HCT116 (cell line): ENCODE measurements around the gene PAOX. TPM values are rescaled to one million over a fixed set of nuclear protein-coding genes. Genes with fewer than 3 reads are reported as not detected.

Experiments used
- ATAC-seq: fragments of 200-7000 bp; cut with Tn5 transposase; 2 replicates; pipeline ENCODE4 v1.9.1; 2020; ENCODE audit warnings: mild to moderate bottlenecking, moderate library complexity
- BruUV-seq: library from RNA; stranded (reverse); fragments of 400-500 nt; replicated peaks from 2 replicates; lab custom pipeline; 2021; lab: Mats Ljungman, UMichigan
- CTCF ChIA-PET: fragments of 300-600 bp; sonication (Branson Sonifier 250); formaldehyde crosslinking; loops from one replicate; lab custom pipeline; 2021; ENCODE audit warnings: antibody characterized with exemption; lab: Charles Lee
- POLR2A ChIA-PET: fragments of 300-600, 350-600 bp; sonication (Branson Sonifier 250); formaldehyde crosslinking; loops from one replicate; lab custom pipeline; 2021; ENCODE audit warnings: antibody characterized with exemption; lab: Charles Lee
- RAD21 ChIA-PET, 2 experiments: fragments of 300-600 bp; sonication (Branson Sonifier 250); formaldehyde crosslinking; loops; one replicate each; lab custom pipeline; 2023; ENCODE audit warnings: low total read pairs in 2 of 2; ENCODE audit not compliant: uncharacterized antibody in 2 of 2, unreplicated experiment in 2 of 2, low non-redundant PET in 1 of 2; lab: Charles Lee
- DNase-seq: peaks from one replicate; pipeline ENCODE4 v3.0.0-alpha.2; 2010; ENCODE audit warnings: low read depth, low spot score
- H2AFZ ChIP-seq: fragments of 200-600 bp; shearing (Covaris generic), sonication (generic); 2 replicates; pipeline ENCODE4 v1.6.1; 2017; ENCODE audit warnings: low read depth, mixed run types, mixed read lengths, antibody characterized with exemption, low read length; ENCODE audit not compliant: poor library complexity, severe bottlenecking
- H3K27ac ChIP-seq: 2 replicates; pipeline ENCODE4 v1.5.1; 2012; ENCODE audit warnings: low read depth, low read length
- H3K27me3 ChIP-seq: fragments of 200-600 bp; sonication (generic); 2 replicates; pipeline ENCODE4 v1.6.1; 2016; ENCODE audit warnings: mixed run types, low read length, mixed read lengths; ENCODE audit not compliant: insufficient read depth
- H3K36me3 ChIP-seq, 2 experiments: fragments of 200-500 bp in 1 of 2; fragments of 200-600 bp in 1 of 2; sonication (Bioruptor generic) in 1 of 2; sonication (generic) in 1 of 2; 2 replicates each; pipeline versions ENCODE4 v1.5.1 to v1.6.1; 2014 to 2016; ENCODE audit warnings: low read length in 2 of 2, inconsistent platforms in 1 of 2, mixed read lengths in 1 of 2, mixed run types in 1 of 2; ENCODE audit not compliant: insufficient read depth in 2 of 2, control insufficient read depth in 1 of 2
- H3K4me1 ChIP-seq, 2 experiments: fragments of 200-600 bp in 1 of 2; sonication (generic) in 1 of 2; 2 replicates each; pipeline versions ENCODE4 v1.5.1 to v1.6.1; 2012 to 2017; ENCODE audit warnings: low read length in 2 of 2, inconsistent platforms in 1 of 2, mild to moderate bottlenecking in 1 of 2, mixed read lengths in 1 of 2, mixed run types in 1 of 2, moderate library complexity in 1 of 2; ENCODE audit not compliant: insufficient read depth in 2 of 2, control insufficient read depth in 1 of 2
- H3K4me2 ChIP-seq: fragments of 200-600 bp; sonication (generic); 2 replicates; pipeline ENCODE4 v1.6.1; 2017; ENCODE audit warnings: mixed run types, low read length, mixed read lengths
- H3K4me3 ChIP-seq, 2 experiments: fragments of 200-600 bp in 1 of 2; sonication (generic) in 1 of 2; replicated peaks in 1 of 2; 2 replicates each; pipeline ENCODE4 v1.5.1; 2011 to 2016; ENCODE audit warnings: low read length in 2 of 2, control low read depth in 1 of 2, low read depth in 1 of 2, mild to moderate bottlenecking in 1 of 2, mixed read lengths in 1 of 2, mixed run types in 1 of 2
- H3K79me2 ChIP-seq: fragments of 200-600 bp; sonication (generic); 2 replicates; pipeline ENCODE4 v1.6.1; 2017; ENCODE audit warnings: mild to moderate bottlenecking, mixed run types, low read length, moderate library complexity, mixed read lengths; ENCODE audit not compliant: insufficient read depth
- H3K9ac ChIP-seq: fragments of 200-600 bp; sonication (generic); 2 replicates; pipeline ENCODE4 v1.6.1; 2016; ENCODE audit warnings: low read length, mixed read lengths
- H3K9me2 ChIP-seq: fragments of 200-600 bp; sonication (generic), shearing (Covaris generic); 2 replicates; pipeline ENCODE4 v1.6.1; 2017; ENCODE audit warnings: mixed run types, mild to moderate bottlenecking, moderate library complexity; ENCODE audit not compliant: insufficient read depth
- H3K9me3 ChIP-seq, 2 experiments: fragments of 200-500 bp in 1 of 2; fragments of 200-600 bp in 1 of 2; sonication (Bioruptor generic) in 1 of 2; sonication (generic) in 1 of 2; 2 replicates each; pipeline ENCODE4 v1.6.1; 2014 to 2017; ENCODE audit warnings: low read length in 2 of 2, mixed read lengths in 2 of 2, inconsistent platforms in 1 of 2, low read depth in 1 of 2, mild to moderate bottlenecking in 1 of 2, mixed run types in 1 of 2, moderate library complexity in 1 of 2; ENCODE audit not compliant: control insufficient read depth in 1 of 2, insufficient read depth in 1 of 2
- H4K20me1 ChIP-seq: fragments of 200-600 bp; sonication (generic), shearing (Covaris generic); 2 replicates; pipeline ENCODE4 v1.6.1; 2017; ENCODE audit warnings: mixed run types, mild to moderate bottlenecking, moderate library complexity; ENCODE audit not compliant: insufficient read depth
- CBX3 ChIP-seq: IDR thresholded peaks from 2 replicates; pipeline ENCODE4 v1.6.1; 2012; ENCODE audit warnings: low read depth
- EGR1 ChIP-seq: IDR thresholded peaks from 2 replicates; pipeline ENCODE4 v1.6.1; 2012; ENCODE audit warnings: low read depth
- ELF1 ChIP-seq: IDR thresholded peaks from 2 replicates; pipeline ENCODE4 v1.6.1; 2012; ENCODE audit warnings: low read depth, borderline replicate concordance
- EZH2 ChIP-seq: fragments of 200-600 bp; sonication (generic); IDR thresholded peaks from 2 replicates; pipeline ENCODE4 v1.6.1; 2017; ENCODE audit warnings: antibody characterized with exemption, mixed run types
- FOSL1 ChIP-seq: IDR thresholded peaks from 2 replicates; pipeline ENCODE4 v1.6.1; 2012; ENCODE audit warnings: low read depth
- POLR2A ChIP-seq: IDR thresholded peaks from 2 replicates; pipeline ENCODE4 v1.7.0; 2011; ENCODE audit warnings: borderline replicate concordance; ENCODE audit not compliant: insufficient read depth, insufficient read length; ENCODE audit errors: extremely low read depth
- POLR2AphosphoS5 ChIP-seq: IDR thresholded peaks from 2 replicates; pipeline ENCODE4 v1.6.1; 2011; ENCODE audit warnings: mild to moderate bottlenecking, low read depth, low read length, moderate library complexity
- RAD21 ChIP-seq: IDR thresholded peaks from 2 replicates; pipeline ENCODE4 v1.6.1; 2012; ENCODE audit warnings: low read depth, mild to moderate bottlenecking
- SIN3A ChIP-seq: IDR thresholded peaks from 2 replicates; pipeline ENCODE4 v1.6.1; 2012; ENCODE audit warnings: low read depth
- YY1 ChIP-seq: IDR thresholded peaks from 2 replicates; pipeline ENCODE4 v1.6.1; 2011; ENCODE audit warnings: low read length, low read depth, moderate library complexity, mild to moderate bottlenecking; ENCODE audit not compliant: insufficient replicate concordance; ENCODE audit errors: extremely low read depth
- ZFX ChIP-seq: fragments of 450-650 bp; IDR thresholded peaks from 2 replicates; pipeline ENCODE4 v1.6.1; 2017
- ZNF274 ChIP-seq: fragments of 200-500 bp; sonication (Bioruptor generic); IDR thresholded peaks from 2 replicates; pipeline ENCODE4 v1.6.1; 2014; ENCODE audit warnings: mild to moderate bottlenecking, low read depth, low read length, inconsistent platforms
- intact Hi-C: fragments of 100-400 bp; cut with micrococcal nuclease; formaldehyde crosslinking; loops from 2 replicates; pipeline ENCODE4 v1.10.0; 2022
- total RNA-seq: library from RNA; stranded (reverse); gene quantifications from one replicate; pipeline ENCODE4 v1.2.1, GENCODE V29; 2021; ENCODE audit not compliant: unreplicated experiment
- TF ChIP-seq, protein P1 (sequence below): IDR thresholded peaks from 2 replicates; pipeline ENCODE4 v1.6.1; 2011; ENCODE audit warnings: mild to moderate bottlenecking, low read length, moderate library complexity; ENCODE audit not compliant: insufficient replicate concordance; ENCODE audit errors: extremely low read depth

PAOX gene
- total RNA-seq, 1 experiment from 2014 or later: 3.5 TPM

DNA sequence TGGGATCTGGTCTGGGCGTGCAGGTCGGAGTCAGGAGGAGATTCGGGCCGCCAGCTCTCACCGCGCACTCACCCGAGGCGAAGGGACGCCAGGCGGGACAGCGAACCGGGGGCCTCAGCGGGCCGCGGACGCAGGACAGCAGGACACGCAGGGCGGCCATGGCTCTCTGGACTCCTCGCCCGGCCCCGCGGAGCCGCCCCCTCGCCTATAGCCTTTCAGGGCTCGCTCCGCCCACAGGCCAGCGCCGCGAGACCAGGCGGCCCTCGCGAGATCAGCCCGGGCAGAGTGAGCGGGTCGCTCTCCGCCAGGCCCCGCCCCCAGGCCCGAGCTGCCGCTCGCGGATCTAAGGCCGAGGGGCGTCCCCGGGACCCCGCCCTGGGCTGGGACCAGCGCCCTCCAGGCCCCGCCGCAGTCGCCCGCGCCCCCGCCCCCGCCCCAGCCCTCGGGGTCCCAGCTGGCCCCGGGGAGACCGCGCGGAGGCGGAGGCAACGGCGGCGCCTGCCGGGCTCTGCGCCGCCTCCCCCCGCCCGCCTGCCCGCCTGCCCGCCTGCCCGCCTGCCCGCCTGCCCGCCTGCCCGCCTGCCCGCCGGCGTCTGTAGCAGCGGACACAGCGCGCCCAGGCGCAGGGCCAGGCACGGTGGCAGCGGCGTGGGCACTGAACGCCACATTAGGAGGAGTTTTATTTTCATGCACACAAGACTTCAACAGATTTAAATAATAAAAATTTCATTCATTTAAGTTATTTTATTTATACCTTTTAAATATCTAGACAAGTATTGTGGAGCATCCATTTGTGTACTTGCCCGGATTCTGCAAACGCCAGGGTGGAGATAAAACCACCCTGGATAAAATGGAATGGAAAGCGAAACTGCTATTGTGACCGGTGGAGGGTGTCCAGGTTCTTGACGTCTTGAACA lies 5.6 kb upstream of the PAOX start, which contains the start of gene ECHS1:
ECHS1 (minus strand) TSS at position 181 of the 917 bp plus-strand sequence; CDS start at position 160, 21 bp downstream.
- peak; percentile 31 for TF ChIP-seq POLR2A
- TF ChIP-seq, protein P1, sequence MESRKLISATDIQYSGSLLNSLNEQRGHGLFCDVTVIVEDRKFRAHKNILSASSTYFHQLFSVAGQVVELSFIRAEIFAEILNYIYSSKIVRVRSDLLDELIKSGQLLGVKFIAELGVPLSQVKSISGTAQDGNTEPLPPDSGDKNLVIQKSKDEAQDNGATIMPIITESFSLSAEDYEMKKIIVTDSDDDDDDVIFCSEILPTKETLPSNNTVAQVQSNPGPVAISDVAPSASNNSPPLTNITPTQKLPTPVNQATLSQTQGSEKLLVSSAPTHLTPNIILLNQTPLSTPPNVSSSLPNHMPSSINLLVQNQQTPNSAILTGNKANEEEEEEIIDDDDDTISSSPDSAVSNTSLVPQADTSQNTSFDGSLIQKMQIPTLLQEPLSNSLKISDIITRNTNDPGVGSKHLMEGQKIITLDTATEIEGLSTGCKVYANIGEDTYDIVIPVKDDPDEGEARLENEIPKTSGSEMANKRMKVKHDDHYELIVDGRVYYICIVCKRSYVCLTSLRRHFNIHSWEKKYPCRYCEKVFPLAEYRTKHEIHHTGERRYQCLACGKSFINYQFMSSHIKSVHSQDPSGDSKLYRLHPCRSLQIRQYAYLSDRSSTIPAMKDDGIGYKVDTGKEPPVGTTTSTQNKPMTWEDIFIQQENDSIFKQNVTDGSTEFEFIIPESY: peak; percentile 95
- no peak for TF ChIP-seq CBX3
- peak; percentile 55 for TF ChIP-seq EGR1
- no peak for TF ChIP-seq RAD21
- peak; percentile 80 for TF ChIP-seq POLR2AphosphoS5
- TF ChIP-seq EZH2: no peak
- TF ChIP-seq YY1: peak; percentile 67
- no peak for TF ChIP-seq ZNF274
- no peak for TF ChIP-seq ELF1
- peak; percentile 40 for TF ChIP-seq ZFX
- TF ChIP-seq SIN3A: peak; percentile 33
- no peak for TF ChIP-seq FOSL1
- no peak within 1 kb of the TSS for H2AFZ ChIP-seq
- H3K9me2 ChIP-seq: no peaks in the 10 kb centered on the region
- no peaks in the 10 kb centered on the region for H3K9me3 ChIP-seq
- ATAC-seq: peak; percentile 99
- DNase-seq: peak; percentile 54
- peak within 1 kb of the TSS; percentile 45; the same call in 1 of the 2 replicates for H3K27ac ChIP-seq
- peak within 1 kb of the TSS; percentile 52; the same call in 1 of the 2 replicates for H3K9ac ChIP-seq
- no peaks in the 10 kb centered on the region for H3K36me3 ChIP-seq
- H3K4me3 ChIP-seq: peak within 1 kb of the TSS; percentile 56 to 57
- CTCF ChIA-PET: no interaction called here
- H3K4me2 ChIP-seq: peak within 1 kb of the TSS; percentile 48
- no peaks in the 10 kb centered on the region for H4K20me1 ChIP-seq
- RAD21 ChIA-PET: interaction anchor here in 1 of 2 experiments (0.5 kb wide), 1 partner anchor 13 kb away, joined by 3 read pairs; no protein-coding TSS in a partner anchor
- H3K79me2 ChIP-seq: 0 out of 2 replicates have a peak, but pooled peaks cover 4% of the 10 kb centered on the region
- BruUV-seq: no TSS peak
- POLR2A ChIA-PET: no interaction called here
- H3K27me3 ChIP-seq: no peaks in the 10 kb centered on the region
- H3K4me1 ChIP-seq: peaks cover 0 to 9% of the 10 kb centered on the region in 2 experiments; a peak in 2 of 4 replicates
- intact Hi-C loops: no loop called here
